Stimulated activated CD4-positive, alpha-beta T cell treated with anti-CD3 and anti-CD28 coated beads, TNF-alpha, amount 100 ng/mL, for 4 hours (primary cell): Measurements from ENCODE around the gene TGFBI.

Source experiments
- DNase-seq, 3 experiments: peaks; one replicate each; pipeline ENCODE4 v3.0.0-alpha.2; 2020; ENCODE audit warnings: low read depth in 3 of 3

Gene TGFBI

DNA sequence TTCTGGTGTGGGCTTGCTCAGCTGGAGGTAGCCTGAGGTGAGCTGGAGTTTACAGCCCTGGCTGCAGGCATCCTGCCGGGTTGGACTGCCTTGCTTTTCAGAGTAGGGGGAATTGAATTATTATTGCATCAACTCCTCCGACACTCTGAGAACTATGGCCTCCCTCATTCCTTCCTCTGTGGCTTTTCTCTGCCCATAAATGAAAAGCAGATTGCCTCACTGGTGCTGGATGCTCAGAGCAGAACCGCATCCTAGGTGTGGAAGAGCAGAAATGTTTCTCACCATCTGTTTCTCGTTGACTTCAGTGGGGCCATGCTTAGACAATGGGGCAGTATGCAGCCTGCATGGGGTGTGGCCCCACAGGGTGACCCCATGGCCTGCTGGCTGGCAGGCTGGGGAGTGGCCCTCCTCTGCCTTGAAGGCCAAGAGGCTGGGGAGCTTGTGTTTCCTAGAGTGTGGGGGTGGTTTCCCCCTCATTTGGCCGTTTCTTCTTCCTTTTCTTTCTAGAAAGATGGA lies 27.3 kb upstream of the TGFBI start:
- DNase-seq, result no peak

DNA sequence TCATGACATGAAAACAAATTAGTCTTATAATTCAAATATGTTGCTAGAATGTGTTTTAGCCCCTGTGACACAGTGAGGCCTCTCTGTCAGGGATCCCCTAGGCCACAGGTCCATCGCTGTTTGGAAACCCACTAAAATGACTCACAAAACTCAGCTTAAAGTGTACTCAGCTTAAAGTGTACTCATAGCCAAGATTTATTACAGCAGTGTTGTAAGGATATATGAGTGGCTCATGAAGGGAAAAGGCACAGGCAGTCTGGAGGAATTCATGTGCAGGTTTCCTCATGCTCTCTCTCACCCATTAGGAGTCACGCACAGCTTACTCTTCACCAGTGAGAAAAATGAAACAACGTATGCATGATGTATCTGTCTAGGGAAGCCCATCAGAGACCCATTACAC lies 24.4 kb upstream of the TGFBI start:
- no peak for DNase-seq

- no peak for DNase-seq
These were observed 23.3 kb upstream of the TGFBI start for GRCh38 chr5:136005476-136005875.

GRCh38 chr5:136006164-136006563 lies 22.6 kb upstream of the TGFBI start:
- no peak for DNase-seq

- DNase-seq, result no peak
These were observed 22.0 kb upstream of the TGFBI start for GRCh38 chr5:136006761-136007251.

GRCh38 chr5:136007271-136007670 lies 21.5 kb upstream of the TGFBI start:
- DNase-seq, result no peak

- no peak for DNase-seq
These were observed 17.3 kb upstream of the TGFBI start for GRCh38 chr5:136011414-136012001.

GRCh38 chr5:136012041-136012804 lies 16.6 kb upstream of the TGFBI start:
- DNase-seq, result no peak

DNA sequence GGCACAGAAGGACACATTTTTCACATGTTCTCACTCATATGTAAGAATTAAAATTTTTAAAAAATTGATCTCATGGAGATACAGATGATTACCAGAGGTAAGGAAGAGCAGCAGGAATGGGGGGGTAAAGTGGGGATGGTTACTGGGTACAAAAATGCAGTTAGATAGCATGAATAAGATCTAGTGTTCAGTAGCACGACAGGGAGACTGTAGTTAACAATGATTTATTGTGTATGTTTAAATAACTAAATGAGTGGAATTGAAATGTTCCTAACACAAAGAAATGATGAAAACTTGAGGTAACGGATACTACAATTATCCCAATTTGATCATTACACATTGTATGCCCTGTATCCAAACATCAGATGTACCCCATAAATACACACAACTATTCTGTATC lies 15.2 kb upstream of the TGFBI start:
- no peak for DNase-seq

GRCh38 chr5:136014049-136015002 lies 14.5 kb upstream of the TGFBI start:
- DNase-seq, result no peak

- DNase-seq, result no peak
These were observed 13.8 kb upstream of the TGFBI start for GRCh38 chr5:136015003-136015375.

DNA sequence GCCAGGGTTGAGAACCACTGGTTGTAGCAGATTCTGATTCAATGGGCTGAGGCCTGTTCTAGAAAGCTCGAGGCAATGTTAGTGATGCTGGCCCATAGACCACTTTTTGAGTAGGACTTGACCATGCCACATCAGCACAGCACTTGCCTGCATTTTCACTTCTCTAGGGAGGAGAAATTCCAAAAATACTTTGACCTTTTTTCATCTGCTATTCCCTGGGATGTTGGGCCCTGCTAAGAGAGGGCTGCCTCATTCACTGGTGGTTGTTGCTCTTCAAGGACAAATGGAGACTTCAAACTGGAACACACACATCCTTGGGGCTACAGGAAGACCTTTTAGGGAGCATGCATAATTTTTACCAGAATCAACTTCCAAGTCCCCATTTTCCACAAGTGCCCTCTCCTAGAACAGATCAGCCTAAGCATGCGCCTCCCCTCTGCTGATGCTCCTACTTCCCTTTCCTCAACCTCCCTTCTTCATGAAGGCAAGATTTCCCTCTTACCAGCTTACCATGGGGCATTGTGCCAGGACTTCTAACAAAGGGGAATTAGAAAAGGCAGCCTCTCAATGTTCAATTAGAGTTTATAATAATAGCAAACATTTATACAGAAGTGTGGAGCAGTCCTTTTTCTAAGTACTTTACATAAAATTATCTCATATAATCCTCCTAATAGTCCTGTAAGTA lies 12.7 kb upstream of the TGFBI start:
- DNase-seq, result no peak

GRCh38 chr5:136016945-136017530 lies 11.8 kb upstream of the TGFBI start:
- no peak for DNase-seq

GRCh38 chr5:136018814-136019783 lies 9.7 kb upstream of the TGFBI start:
- no peak for DNase-seq

DNA sequence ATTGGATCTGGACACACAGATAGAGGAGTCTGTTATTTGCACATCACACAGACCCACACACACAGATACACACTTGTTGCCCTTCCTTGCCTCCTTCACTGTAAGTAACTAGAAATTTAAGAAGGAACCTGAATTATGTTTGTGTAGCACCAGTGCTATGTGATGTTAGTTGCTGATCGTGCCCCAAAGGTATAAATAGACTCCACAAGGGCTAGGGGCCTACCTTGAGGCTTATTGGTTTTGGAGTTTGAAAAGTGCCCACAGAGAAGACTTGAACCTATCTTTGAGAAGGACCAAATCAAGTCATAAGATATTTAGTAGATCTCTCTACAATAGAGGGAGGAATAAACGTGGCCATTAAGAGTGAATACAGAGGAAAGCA lies 8.8 kb upstream of the TGFBI start:
- DNase-seq, result no peak

GRCh38 chr5:136020383-136021015 lies 8.3 kb upstream of the TGFBI start:
- DNase-seq, result no peak

DNA sequence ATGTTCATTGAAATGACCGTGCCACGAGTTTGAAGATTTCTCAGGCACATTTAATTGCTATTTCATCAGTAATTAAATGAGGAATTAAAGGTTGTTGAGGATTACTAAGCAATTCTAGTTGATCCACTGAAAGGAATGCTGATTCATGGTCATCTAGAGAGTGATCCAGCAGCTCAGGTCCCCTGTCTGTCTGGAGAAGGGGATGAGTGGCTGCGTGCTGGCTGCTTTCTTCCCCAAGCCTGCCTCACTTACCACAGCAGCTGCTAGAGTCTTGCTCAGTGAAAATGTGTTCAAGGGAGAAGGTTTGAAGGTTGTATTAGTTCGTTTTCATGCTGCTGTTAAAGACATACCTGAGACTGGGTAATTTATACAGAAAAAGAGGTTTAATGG lies 7.8 kb upstream of the TGFBI start:
- no peak for DNase-seq

DNA sequence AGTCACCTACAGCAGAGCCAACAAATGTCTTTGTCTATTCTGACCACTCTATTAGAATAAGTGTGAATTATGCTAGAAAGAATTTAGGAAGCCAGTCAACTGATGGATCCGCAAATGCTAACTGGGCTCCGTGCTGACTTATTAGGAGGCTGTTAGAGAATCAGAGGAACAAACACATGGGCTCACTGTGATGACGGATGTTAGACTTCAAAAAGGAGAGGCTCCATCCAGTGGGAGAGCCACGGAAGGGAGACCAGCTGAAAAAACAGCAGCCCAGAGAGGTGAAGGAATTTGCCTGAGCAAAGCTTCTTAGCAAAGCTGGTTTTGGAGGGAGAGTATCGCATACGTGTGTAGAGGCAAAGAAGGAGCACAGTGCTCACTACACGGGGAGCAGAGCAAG lies 5.8 kb upstream of the TGFBI start:
- DNase-seq, result no peak

DNA sequence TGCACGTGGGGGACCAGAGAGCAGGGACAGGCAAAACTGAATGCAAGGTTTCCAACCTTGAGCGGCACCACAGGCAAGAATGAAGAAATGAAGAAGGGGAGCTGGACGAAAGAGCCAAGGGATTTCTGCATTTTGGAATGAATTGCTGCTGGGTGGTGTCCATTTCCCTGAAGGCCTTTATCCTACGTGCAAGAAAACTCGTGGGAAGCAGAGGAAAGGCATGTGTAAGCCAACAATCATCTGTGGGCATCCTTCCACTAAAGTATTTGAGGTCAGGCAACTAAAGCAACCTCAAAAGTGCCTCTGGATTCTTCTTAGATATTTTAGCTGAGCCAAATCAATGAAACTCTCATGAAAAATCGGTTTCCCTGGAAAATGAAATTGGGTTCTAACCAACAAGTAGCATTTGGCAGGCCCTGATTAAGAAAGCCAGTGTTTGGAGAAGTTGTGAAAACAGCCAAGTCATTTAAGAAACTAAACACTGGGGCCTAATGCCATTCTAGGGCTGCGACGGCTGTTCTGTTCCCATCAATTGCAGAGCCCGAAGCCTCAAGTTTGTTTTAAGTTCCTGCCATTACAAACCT lies 4.7 kb upstream of the TGFBI start:
- no peak for DNase-seq
